Myocyte (in vitro differentiated cells): ENCODE measurements around the gene KRTAP9-6. TPM values are rescaled to one million over a fixed set of nuclear protein-coding genes. Genes with fewer than 3 reads are reported as not detected.
"Not testable (repeated sequence)": the region's sequence is repeated elsewhere in the genome, so short reads cannot be mapped to it uniquely, and the experiment has no call there.

Source experiments
- DNase-seq: peaks from one replicate; pipeline ENCODE4 v3.0.0-alpha.2; 2012; ENCODE audit warnings: low read depth
- total RNA-seq: library from RNA; depleted of rRNA; stranded (reverse); fragments of >200 nt; gene quantifications from 2 replicates; pipeline ENCODE4 v1.2.3, GENCODE V29; 2014

Gene KRTAP9-6
- total RNA-seq, 1 donor from 2014 or later: not detected

DNA sequence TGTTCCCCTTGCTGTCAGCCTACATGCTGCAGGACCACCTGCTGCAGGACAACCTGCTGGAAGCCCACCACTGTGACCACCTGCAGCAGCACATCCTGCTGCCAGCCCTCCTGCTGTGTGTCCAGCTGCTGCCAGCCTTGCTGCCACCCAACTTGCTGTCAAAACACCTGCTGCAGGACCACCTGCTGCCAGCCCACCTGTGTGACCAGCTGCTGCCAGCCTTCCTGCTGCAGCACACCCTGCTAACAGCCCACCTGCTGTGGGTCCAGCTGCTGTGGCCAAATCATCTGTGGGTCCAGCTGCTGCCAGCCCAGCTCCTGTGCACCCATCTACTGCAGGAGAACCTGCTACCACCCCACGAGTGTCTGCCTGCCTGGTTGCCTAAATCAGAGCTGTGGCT is 6.1 kb downstream of the KRTAP9-6 start:
- not testable (repeated sequence) for DNase-seq

DNA sequence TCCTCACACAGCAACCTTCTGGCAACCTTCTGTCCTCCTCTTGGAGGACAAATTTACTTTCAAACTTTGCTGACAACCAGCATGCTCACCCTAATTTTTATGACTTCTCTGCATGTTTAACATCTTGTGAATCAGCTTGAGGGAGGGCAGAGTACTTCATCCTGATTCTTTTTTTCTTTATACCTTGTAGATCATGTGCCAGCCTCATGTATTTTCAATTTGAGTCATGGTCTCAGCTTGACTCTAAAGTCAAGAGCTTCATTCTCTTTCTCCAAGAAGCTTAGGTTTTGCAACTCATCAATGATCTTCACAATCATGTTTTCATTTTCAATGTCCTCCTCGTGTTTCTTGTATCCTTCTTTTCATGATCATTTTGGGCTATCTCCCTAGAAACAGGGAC is 6.7 kb downstream of the KRTAP9-6 start:
- no peak for DNase-seq

- not testable (repeated sequence) for DNase-seq
These were observed 10.5 kb downstream of the KRTAP9-6 start, which contains the start of gene KRTAP9-7 for GRCh38 chr17:41275648-41276190. Gene KRTAP9-7 (plus strand): TSS chr17:41275698. CDS start chr17:41275698, 0 bp downstream.

DNA sequence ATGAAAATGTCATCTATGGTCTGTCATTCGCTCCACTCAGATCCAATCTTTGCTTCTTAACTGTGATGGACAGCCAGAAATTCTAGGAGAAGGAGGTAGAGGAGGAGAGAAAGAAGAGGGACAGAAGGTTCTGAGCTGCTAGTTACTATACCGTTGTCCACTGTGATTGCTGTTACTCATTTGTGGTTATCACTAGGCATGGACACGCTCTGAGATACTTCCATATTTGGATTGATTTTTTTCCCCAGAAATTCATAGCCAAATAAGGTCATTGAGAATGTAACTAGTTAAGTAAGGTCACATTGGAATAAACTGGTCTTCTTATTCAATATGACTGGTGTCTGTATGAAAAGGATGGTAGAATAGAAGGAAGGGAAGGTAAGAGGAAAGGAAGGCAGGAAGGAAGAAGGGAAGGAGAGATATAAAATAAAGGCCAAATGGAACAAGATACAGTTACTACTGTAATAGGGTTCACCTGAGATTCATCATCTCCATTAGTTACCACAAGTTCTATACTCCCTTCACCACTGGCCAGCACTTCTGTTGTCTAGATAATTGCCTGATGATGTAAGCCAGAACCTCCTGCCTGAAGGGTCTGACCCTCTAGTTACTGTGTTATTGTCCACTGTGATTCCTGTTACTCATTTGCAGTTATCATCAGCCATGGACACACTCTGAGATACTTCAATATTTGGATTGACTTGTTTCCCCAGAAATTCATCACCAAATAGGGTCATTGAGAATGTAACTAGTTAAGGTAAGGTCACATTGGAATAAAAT is 13.2 kb downstream of the KRTAP9-6 start:
- DNase-seq: no peak

DNA sequence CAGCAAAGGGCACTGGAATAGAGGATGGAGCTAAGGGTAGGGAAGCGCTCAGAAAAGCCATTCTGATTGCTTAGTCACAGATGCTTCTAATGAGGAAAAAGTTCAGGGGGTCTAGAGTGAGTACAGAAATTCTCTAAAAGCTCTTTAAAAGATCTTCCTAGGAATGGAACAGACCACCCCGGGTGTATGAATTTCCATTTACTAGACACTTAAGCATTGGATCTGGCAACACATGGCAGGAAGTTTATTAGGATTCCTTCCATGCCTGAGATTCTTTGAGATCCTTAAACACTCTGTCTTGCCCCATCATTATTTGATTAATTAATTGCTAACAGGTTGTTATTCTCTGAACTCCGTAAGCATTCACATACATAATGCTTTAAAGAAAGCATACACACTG is 18.9 kb downstream of the KRTAP9-6 start:
- DNase-seq: no peak

- DNase-seq: no peak
These were observed 19.4 kb downstream of the KRTAP9-6 start for GRCh38 chr17:41284546-41284945.

- no peak for DNase-seq
These were observed 21.9 kb downstream of the KRTAP9-6 start for GRCh38 chr17:41287050-41287449.

- no peak for DNase-seq
These were observed 28.8 kb downstream of the KRTAP9-6 start for GRCh38 chr17:41294016-41294415.

DNA sequence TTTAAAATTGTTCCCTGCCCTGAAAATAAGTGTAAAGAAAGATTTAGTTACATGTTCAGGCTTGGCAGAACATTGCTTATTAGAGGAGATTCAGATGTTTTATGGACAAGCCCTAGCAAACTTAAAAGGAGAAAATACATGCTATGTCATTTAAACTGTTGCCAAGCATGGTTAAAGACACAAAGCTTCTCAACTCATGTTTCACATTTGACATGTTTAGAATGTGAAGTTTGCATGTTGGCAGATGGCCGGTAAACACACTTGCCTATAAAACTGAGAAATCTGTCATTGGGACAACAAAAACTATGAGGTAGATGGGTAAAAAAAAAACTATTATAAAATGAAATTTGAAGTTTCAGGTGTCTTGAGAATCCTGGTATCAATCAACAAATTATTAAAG is 31.7 kb downstream of the KRTAP9-6 start:
- no peak for DNase-seq

- no peak for DNase-seq
These were observed 33.4 kb downstream of the KRTAP9-6 start for GRCh38 chr17:41298458-41299135.

DNA sequence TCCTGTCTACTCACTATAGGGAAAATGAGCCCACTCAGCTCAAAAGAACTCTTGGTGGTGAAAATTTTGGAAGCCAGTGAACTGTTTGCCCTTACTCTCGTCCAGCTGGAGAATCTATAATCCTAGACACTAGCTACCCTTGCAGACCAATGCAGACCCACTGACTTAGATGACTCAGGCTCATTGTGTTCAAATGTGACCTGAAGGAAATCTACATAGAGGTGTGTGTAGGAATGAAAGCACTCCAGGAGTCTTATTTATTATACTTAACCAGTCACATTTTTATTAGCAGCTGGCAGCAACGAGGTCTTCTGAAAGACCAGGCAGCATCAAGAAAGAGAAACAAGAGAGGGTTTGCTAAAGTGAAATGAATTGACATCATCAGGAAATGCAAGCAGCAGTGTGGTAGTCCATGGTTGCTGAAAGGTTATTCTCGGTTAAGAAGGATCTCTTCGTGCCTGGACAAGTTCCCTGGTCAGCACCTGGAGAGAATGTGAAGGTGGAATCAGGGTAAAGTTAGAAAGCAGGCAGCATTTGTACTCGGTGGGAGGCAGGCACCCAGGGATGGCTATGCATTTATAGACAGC is 36.1 kb downstream of the KRTAP9-6 start:
- DNase-seq: no peak

- no peak for DNase-seq
These were observed 37.0 kb downstream of the KRTAP9-6 start, which contains the start of gene KRTAP29-1 for GRCh38 chr17:41301916-41302901. Gene KRTAP29-1 (minus strand): TSS chr17:41302851. CDS start chr17:41302851, 0 bp downstream.

DNA sequence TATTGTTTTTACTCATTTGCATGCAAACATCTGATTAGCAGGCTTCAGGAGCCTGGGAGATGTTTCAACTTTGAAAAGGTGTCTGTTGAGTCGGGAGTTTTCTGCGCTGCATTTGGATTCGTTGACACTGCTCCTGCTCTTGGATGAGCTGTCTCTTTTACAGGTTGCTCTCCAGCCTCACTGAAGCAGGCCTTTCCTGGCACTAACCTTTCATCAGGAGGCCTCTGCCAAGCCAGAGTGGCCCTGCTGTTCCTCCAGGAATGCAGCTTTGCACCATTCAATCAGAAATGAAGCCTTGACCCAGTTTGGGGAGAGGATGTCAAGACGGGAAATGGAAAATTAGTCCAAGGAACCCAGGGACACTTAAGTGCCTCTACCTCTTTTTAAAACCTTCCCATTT is 37.8 kb downstream of the KRTAP9-6 start:
- DNase-seq: no peak

- no peak for DNase-seq
These were observed 38.9 kb downstream of the KRTAP9-6 start for GRCh38 chr17:41304091-41304490.

- peak; percentile 36 for DNase-seq
These were observed 42.5 kb downstream of the KRTAP9-6 start for GRCh38 chr17:41307647-41308046.

DNA sequence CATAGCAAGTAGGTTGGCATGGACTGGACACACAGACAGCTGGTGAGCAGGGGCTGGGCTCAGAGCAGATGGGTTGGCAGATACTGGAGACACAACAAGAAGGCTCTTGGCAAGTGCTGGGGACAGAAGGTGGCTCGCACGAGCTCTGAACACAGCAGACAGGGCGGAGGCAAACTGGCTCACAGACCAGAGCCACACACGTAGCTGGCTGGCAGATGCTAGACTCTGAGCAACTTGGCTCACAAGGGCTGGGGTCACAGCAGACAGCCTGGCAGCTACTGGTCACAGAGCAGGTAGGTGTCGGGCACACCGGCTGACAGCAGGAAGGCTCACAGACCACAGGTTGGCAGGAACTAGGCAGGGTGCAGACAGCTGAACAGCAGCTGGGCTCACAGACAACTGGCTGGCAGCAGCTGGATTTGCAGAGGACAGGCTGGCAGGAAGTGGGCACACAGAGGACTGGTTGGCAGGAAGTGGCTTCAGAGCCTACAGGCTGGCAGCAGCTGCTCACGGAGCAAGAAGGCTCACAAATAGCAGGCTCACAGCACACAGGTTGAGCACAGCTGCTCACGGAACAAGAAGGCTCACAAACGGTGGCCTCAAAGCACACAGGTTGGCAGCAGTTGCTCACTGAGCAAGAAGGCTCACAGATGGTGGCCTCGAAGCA is 43.2 kb downstream of the KRTAP9-6 start:
- peak; percentile 91 for DNase-seq

DNA sequence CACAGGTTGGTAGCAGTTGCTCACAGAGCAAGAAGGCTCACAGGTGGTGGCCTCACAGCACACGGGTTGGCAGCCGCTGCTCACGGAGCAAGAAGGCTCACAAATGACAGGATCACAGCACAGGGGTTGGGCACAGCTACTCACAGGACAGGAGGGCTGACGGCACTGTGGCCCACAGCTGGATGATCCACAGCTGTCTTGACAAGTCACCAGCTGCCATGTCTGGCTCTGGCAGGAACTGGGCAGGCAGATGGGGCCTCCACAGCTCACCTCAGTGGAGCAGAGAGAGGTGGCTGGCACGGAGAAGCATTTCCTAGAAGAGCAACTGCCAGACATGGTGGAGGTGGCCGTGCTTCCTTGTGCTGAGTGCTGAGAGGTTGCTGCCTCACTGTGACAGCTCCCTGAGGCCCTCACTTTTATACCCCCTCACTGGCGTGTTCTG is 43.8 kb downstream of the KRTAP9-6 start, which contains the start of gene KRTAP16-1:
Gene KRTAP16-1, minus strand, starts transcription at position 392 of the 442 bp plus-strand sequence. Its CDS starts 56 bp downstream, at position 336.
- no peak for DNase-seq

GRCh38 chr17:41311111-41311510 is 45.9 kb downstream of the KRTAP9-6 start:
- no peak for DNase-seq

GRCh38 chr17:41315204-41315794 is 50.1 kb downstream of the KRTAP9-6 start, which contains the start of gene KRTAP17-1:
Gene KRTAP17-1 (minus strand): TSS chr17:41315710. CDS start chr17:41315650, 60 bp downstream.
- DNase-seq: no peak
